ENCODE results near the gene TENM4. TPM values are rescaled to one million over a fixed set of nuclear protein-coding genes. Genes with fewer than 3 reads are reported as not detected.

TENM4 gene
- total and polyA plus RNA-seq, 2 of the 13 experiments (the other 11 are each of a cell fraction or from before 2014, with no cell fraction given), result not detected

GRCh38 chr11:79052544-79052943 lies 388.3 kb downstream of the TENM4 start:
- POLR2A ChIA-PET, result no interaction called here
- Histone ChIP-seq H3K9ac (ENCODE audit: insufficient read depth, low read depth, low read length) (no peak overlapping the region), H3K4me2 (ENCODE audit: low read depth, low read length) (no peak overlapping the region), H3K9me3 (ENCODE audit: low read length) (no peaks in the 10 kb centered on the region), H3K27me3 (ENCODE audit: control insufficient read depth in 1 of 2, insufficient read depth in 2 of 2, low read length in 2 of 2) (no peaks in the 10 kb centered on the region), H3K79me2 (ENCODE audit: insufficient read depth, low read length) (no peaks in the 10 kb centered on the region), H3K4me3 (replicated peaks in 1 of 3; ENCODE audit: insufficient read depth in 1 of 3, low read depth in 2 of 3, low read length in 3 of 3) (no peak overlapping the region), H3K36me3 (replicated peaks in 1 of 2; ENCODE audit: control insufficient read depth in 1 of 2, insufficient read depth in 2 of 2, low read length in 2 of 2) (no peaks in the 10 kb centered on the region), H4K20me1 (ENCODE audit: insufficient read depth, low read length) (no peaks in the 10 kb centered on the region), H2AFZ (ENCODE audit: low read length) (no peak overlapping the region), H3K27ac (ENCODE audit: extremely low read length, insufficient read depth, low read length) (no peak overlapping the region), H3K4me1 (ENCODE audit: insufficient read depth, low read length) (peaks cover 22% of the 10 kb centered on the region)
- DNase-seq (ENCODE audit: low spot score) (no peak), ATAC-seq (peak; percentile 49; the same call in 2 of the 3 replicates), FAIRE-seq (no peak)
- intact Hi-C loops (cut with micrococcal nuclease; ENCODE audit: unreplicated experiment) (no loop called here), in situ Hi-C loops (cut with HindIII; ENCODE audit: extremely low pct_ligation_motif_present, low pct_unique_long_range_greater_than_20kb) (no loop called here)
- no peak for TF ChIP-seq MBD4 (IDR thresholded peaks at IDR 0.05; ENCODE audit: borderline replicate concordance, low read length)
- TF ChIP-seq, protein P1, sequence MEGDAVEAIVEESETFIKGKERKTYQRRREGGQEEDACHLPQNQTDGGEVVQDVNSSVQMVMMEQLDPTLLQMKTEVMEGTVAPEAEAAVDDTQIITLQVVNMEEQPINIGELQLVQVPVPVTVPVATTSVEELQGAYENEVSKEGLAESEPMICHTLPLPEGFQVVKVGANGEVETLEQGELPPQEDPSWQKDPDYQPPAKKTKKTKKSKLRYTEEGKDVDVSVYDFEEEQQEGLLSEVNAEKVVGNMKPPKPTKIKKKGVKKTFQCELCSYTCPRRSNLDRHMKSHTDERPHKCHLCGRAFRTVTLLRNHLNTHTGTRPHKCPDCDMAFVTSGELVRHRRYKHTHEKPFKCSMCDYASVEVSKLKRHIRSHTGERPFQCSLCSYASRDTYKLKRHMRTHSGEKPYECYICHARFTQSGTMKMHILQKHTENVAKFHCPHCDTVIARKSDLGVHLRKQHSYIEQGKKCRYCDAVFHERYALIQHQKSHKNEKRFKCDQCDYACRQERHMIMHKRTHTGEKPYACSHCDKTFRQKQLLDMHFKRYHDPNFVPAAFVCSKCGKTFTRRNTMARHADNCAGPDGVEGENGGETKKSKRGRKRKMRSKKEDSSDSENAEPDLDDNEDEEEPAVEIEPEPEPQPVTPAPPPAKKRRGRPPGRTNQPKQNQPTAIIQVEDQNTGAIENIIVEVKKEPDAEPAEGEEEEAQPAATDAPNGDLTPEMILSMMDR (CRISPR knock-in tag; IDR thresholded peaks at IDR 0.05), result peak; percentile 31
- no peak for TF ChIP-seq ZNF503 (CRISPR knock-in tag; IDR thresholded peaks at IDR 0.05)
- WGBS (ENCODE audit: low lambda C conversion rate), result 11% methylated on average over 3 of the region's 3 CpGs
- CTCF ChIA-PET (ENCODE audit: low intra/inter-chr PET ratio, low total read pairs), result no interaction called here
- BruUV-seq (replicated peaks), result no TSS peak

DNA sequence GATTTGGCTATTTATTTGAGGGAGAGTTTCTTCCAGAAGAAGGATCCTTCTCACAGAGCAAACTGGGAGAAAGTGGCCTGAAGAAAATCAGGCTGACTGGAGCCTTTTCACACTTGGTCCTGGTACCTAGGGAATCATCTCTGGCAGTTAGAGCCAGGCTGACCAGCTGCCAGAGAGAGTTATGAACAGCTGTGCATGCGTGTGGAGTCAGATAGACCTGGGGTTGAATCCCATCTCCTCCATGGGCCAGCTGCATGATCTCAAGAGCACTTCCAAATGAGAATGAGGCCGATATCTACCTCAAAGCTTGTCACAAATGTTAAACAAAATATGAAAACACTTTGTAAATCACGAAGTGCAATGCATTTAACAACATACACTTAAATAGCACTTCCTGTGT lies 390.0 kb downstream of the TENM4 start:
- FAIRE-seq, result no peak

More for the DNA sequence above, 390.0 kb downstream of the TENM4 start:
- intact Hi-C loops (cut with micrococcal nuclease; ENCODE audit: unreplicated experiment), result no loop called here
- Histone ChIP-seq H3K4me3 (replicated peaks in 1 of 3; ENCODE audit: insufficient read depth in 1 of 3, low read depth in 2 of 3, low read length in 3 of 3) (no peak overlapping the region), H3K36me3 (replicated peaks in 1 of 2; ENCODE audit: control insufficient read depth in 1 of 2, insufficient read depth in 2 of 2, low read length in 2 of 2) (no peaks in the 10 kb centered on the region), H2AFZ (ENCODE audit: low read length) (no peak overlapping the region), H3K9ac (ENCODE audit: insufficient read depth, low read depth, low read length) (no peak overlapping the region), H4K20me1 (ENCODE audit: insufficient read depth, low read length) (no peaks in the 10 kb centered on the region), H3K27ac (ENCODE audit: extremely low read length, insufficient read depth, low read length) (no peak overlapping the region), H3K4me1 (ENCODE audit: insufficient read depth, low read length) (peaks cover 28% of the 10 kb centered on the region), H3K79me2 (ENCODE audit: insufficient read depth, low read length) (no peaks in the 10 kb centered on the region), H3K4me2 (ENCODE audit: low read depth, low read length) (no peak overlapping the region), H3K9me3 (ENCODE audit: low read length) (no peaks in the 10 kb centered on the region), H3K27me3 (ENCODE audit: control insufficient read depth in 1 of 2, insufficient read depth in 2 of 2, low read length in 2 of 2) (no peaks in the 10 kb centered on the region)
- POLR2A ChIA-PET, result no interaction called here
- WGBS (ENCODE audit: low lambda C conversion rate), result 22% methylated on average over 3 of the region's 3 CpGs
- TF ChIP-seq ZFP36L1 (CRISPR knock-in tag; IDR thresholded peaks at IDR 0.05) (no peak), POLR2AphosphoS2 (IDR thresholded peaks at IDR 0.05; ENCODE audit: low read depth, low read length) (no peak), ZIK1 (CRISPR knock-in tag; IDR thresholded peaks at IDR 0.05; ENCODE audit: borderline replicate concordance, low read depth) (no peak), ISL2 (CRISPR knock-in tag; IDR thresholded peaks at IDR 0.05) (no peak), ZNF468 (CRISPR knock-in tag; IDR thresholded peaks at IDR 0.05) (no peak)
- TF ChIP-seq, protein P2, sequence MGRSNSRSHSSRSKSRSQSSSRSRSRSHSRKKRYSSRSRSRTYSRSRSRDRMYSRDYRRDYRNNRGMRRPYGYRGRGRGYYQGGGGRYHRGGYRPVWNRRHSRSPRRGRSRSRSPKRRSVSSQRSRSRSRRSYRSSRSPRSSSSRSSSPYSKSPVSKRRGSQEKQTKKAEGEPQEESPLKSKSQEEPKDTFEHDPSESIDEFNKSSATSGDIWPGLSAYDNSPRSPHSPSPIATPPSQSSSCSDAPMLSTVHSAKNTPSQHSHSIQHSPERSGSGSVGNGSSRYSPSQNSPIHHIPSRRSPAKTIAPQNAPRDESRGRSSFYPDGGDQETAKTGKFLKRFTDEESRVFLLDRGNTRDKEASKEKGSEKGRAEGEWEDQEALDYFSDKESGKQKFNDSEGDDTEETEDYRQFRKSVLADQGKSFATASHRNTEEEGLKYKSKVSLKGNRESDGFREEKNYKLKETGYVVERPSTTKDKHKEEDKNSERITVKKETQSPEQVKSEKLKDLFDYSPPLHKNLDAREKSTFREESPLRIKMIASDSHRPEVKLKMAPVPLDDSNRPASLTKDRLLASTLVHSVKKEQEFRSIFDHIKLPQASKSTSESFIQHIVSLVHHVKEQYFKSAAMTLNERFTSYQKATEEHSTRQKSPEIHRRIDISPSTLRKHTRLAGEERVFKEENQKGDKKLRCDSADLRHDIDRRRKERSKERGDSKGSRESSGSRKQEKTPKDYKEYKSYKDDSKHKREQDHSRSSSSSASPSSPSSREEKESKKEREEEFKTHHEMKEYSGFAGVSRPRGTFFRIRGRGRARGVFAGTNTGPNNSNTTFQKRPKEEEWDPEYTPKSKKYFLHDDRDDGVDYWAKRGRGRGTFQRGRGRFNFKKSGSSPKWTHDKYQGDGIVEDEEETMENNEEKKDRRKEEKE (IDR thresholded peaks at IDR 0.05), result no peak
- CTCF ChIA-PET (ENCODE audit: low intra/inter-chr PET ratio, low total read pairs), result no interaction called here
- ATAC-seq (no peak), DNase-seq (ENCODE audit: low spot score) (no peak)
- BruUV-seq (replicated peaks), result no TSS peak
- in situ Hi-C loops (cut with HindIII; ENCODE audit: extremely low pct_ligation_motif_present, low pct_unique_long_range_greater_than_20kb), result no loop called here

All from HepG2 (cell line).